Liver (tissue), 9 donors: ENCODE data around the gene NAXE. TPM values are rescaled to one million over a fixed set of nuclear protein-coding genes. Genes with fewer than 3 reads are reported as not detected.

Experiments used
- DNase-seq: peaks from one replicate; pipeline ENCODE4 v3.0.0-alpha.2; 2017; ENCODE audit warnings: low spot score
- H3K27ac ChIP-seq, 2 donors: one replicate each; pipeline ENCODE4 v1.7.0; 2013; ENCODE audit warnings: inconsistent platforms in 2 of 2, low read length in 2 of 2, control low read depth in 1 of 2, low read depth in 1 of 2, mild to moderate bottlenecking in 1 of 2
- H3K27me3 ChIP-seq, 4 donors: one replicate each; pipeline versions ENCODE4 v1.6.1 to v1.7.0; 2013; ENCODE audit warnings: low read length in 3 of 4, inconsistent platforms in 1 of 4, mild to moderate bottlenecking in 1 of 4, moderate library complexity in 1 of 4; ENCODE audit not compliant: control insufficient read depth in 4 of 4, insufficient read depth in 4 of 4
- H3K36me3 ChIP-seq, 4 donors: one replicate each; pipeline versions ENCODE4 v1.6.1 to v1.7.0; 2013; ENCODE audit warnings: low read length in 3 of 4, mild to moderate bottlenecking in 3 of 4, low read depth in 1 of 4, moderate library complexity in 1 of 4; ENCODE audit not compliant: control insufficient read depth in 4 of 4, insufficient read depth in 3 of 4
- H3K4me1 ChIP-seq, 4 donors: one replicate each; pipeline versions ENCODE4 v1.6.1 to v1.7.0; 2013; ENCODE audit warnings: low read length in 3 of 4, mild to moderate bottlenecking in 3 of 4, moderate library complexity in 1 of 4; ENCODE audit not compliant: control insufficient read depth in 4 of 4, insufficient read depth in 4 of 4
- H3K4me3 ChIP-seq, 3 donors: one replicate each; pipeline versions ENCODE4 v1.6.1 to v1.7.0; 2013; ENCODE audit warnings: low read length in 3 of 3, control low read depth in 1 of 3, low read depth in 1 of 3, mild to moderate bottlenecking in 1 of 3
- H3K9ac ChIP-seq, 2 donors: one replicate each; pipeline ENCODE4 v1.7.0; 2013; ENCODE audit warnings: low read length in 2 of 2, mild to moderate bottlenecking in 2 of 2, moderate library complexity in 2 of 2, control low read depth in 1 of 2, low read depth in 1 of 2
- H3K9me3 ChIP-seq, 4 donors: one replicate each; pipeline versions ENCODE4 v1.6.1 to v1.7.0; 2013; ENCODE audit warnings: low read length in 3 of 4; ENCODE audit not compliant: control insufficient read depth in 4 of 4
- EGR1 ChIP-seq, 2 donors: IDR thresholded peaks; 2 replicates each; pipeline ENCODE4 v1.6.1; 2016 to 2018; ENCODE audit warnings: antibody characterized with exemption in 2 of 2, low read depth in 2 of 2
- FOXA1 ChIP-seq: IDR thresholded peaks from 2 replicates; pipeline ENCODE4 v1.6.1; 2016; ENCODE audit warnings: antibody characterized with exemption
- FOXA2 ChIP-seq: IDR thresholded peaks from 2 replicates; pipeline ENCODE4 v1.6.1; 2016; ENCODE audit warnings: antibody characterized with exemption
- HNF4A ChIP-seq, 2 donors: conservative IDR thresholded peaks; 2 replicates each; pipeline ENCODE4 v1.6.1; 2016; ENCODE audit warnings: antibody characterized with exemption in 2 of 2, mild to moderate bottlenecking in 2 of 2
- HNF4G ChIP-seq: IDR thresholded peaks from 2 replicates; pipeline ENCODE4 v1.6.1; 2016; ENCODE audit warnings: antibody characterized with exemption
- JUND ChIP-seq, 2 donors: IDR thresholded peaks; 2 replicates each; pipeline ENCODE4 v1.6.1; 2016; ENCODE audit warnings: antibody characterized with exemption in 2 of 2
- NR2F2 ChIP-seq: IDR thresholded peaks from 2 replicates; pipeline ENCODE4 v1.6.1; 2016; ENCODE audit warnings: antibody characterized with exemption
- RAD21 ChIP-seq, 2 donors: IDR thresholded peaks; 2 replicates each; pipeline ENCODE4 v1.6.1; 2016; ENCODE audit warnings: antibody characterized with exemption in 2 of 2, mild to moderate bottlenecking in 2 of 2
- RXRA ChIP-seq, 2 donors: IDR thresholded peaks; 2 replicates each; pipeline ENCODE4 v1.6.1; 2017 to 2018; ENCODE audit warnings: antibody characterized with exemption in 2 of 2, mild to moderate bottlenecking in 1 of 2
- SP1 ChIP-seq: IDR thresholded peaks from 2 replicates; pipeline ENCODE4 v1.6.1; 2018; ENCODE audit warnings: antibody characterized with exemption, mild to moderate bottlenecking
- YY1 ChIP-seq: IDR thresholded peaks from 2 replicates; pipeline ENCODE4 v1.6.1; 2016; ENCODE audit warnings: antibody characterized with exemption, mild to moderate bottlenecking
- WGBS: extraction: QIAGEN DNeasy Blood & Tissue Kit; methylation state at CpG from one replicate; pipeline ENCODE4 v1.1.7; 2013; 5-methylcytosine and 5-hydroxymethylcytosine counted together
- polyA plus RNA-seq, 2 donors: library from polyadenylated mRNA; stranded (reverse) in 1 of 2; unstranded in 1 of 2; fragments of 200-250 nt in 1 of 2; fragments of >200 nt in 1 of 2; fragmentation: Nextera tagmentation in 1 of 2; extraction: Ambion mirVana in 1 of 2; gene quantifications; one replicate each; pipeline versions ENCODE4 v1.2.1 to v1.2.3, GENCODE V29; 2013 to 2015
- total RNA-seq, 2 donors: library from RNA; depleted of rRNA; stranded (reverse); fragments of >200 nt; gene quantifications; one replicate each; pipeline ENCODE4 v1.2.3, GENCODE V29; 2014
- TF ChIP-seq, protein P1 (sequence below): fragments of 150-350 bp; IDR thresholded peaks from 2 replicates; pipeline ENCODE4 v1.5.1; 2017; ENCODE audit warnings: improper control_type of control experiment, low read depth, low read length; ENCODE audit not compliant: missing input control
- TF ChIP-seq, protein P2 (sequence below): IDR thresholded peaks from 2 replicates; pipeline ENCODE4 v1.6.1; 2016; ENCODE audit warnings: antibody characterized with exemption
- TF ChIP-seq, protein P3 (sequence below): IDR thresholded peaks from 2 replicates; pipeline ENCODE4 v1.6.1; 2016; ENCODE audit warnings: antibody characterized with exemption, mild to moderate bottlenecking
- donor health status: healthy.
- donor health status: healthy.
- donor health status: healthy.
- donor health status: healthy.
- donor health status: healthy.

NAXE gene
- total and polyA plus RNA-seq, 4 donors: 20.6 to 73.8 (median 46.9) TPM

DNA sequence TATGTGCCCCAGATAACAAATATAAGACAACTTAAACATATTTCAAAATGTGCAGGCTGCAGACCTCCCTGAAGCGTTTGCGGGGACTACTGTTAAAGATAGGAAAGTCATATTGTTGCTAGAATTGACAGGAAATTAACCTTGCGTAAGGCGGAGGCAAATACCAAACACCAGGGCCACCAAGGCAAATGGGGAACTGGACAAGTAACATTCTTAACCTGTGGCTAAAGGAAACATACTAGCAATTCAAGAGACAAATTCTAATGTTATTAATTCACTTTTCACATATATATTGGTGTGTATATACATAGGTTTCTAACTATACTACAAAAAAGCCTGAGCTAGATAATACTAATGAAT is 34.5 kb downstream of the NAXE start:
- no peak for DNase-seq
- 46% methylated on average over 4 of the region's 4 CpGs for WGBS

DNA sequence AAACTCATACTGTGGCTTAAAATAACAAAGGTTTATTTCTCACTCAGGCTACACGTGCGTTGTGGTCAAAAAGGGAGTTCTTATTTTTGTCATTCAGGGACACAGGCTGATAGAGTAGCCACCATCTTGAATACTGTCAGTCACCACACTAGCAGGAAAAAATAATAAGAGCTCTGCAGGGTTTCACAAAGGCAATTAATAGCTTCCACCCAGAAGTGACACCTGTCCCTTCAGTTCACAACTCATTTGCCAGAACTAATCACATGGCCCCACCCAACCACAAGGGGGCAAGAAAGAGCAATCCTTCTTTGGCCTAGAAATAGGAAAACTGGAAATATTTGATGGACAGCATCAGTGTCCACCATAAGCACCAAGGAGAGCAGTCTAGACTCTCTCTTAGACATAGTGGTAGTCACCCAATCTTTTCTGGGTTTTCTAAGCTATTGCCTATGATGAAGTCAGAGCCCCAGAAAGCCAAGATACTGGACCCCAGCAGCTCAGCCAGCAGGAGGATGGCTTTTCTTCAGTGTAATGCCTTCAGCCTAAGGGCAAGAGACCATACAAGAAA is 35.8 kb downstream of the NAXE start:
- H3K9ac ChIP-seq: no peak overlapping the region
- no peak overlapping the region for H3K27ac ChIP-seq
- peaks cover 7 to 23% (median 15%) of the 10 kb centered on the region in 4 donors for H3K4me1 ChIP-seq
- peaks cover 5 to 17% (median 10%) of the 10 kb centered on the region in 4 donors for H3K27me3 ChIP-seq
- DNase-seq: no peak
- H3K36me3 ChIP-seq: no peaks in the 10 kb centered on the region
- WGBS: 84% methylated on average over 2 of the region's 2 CpGs
- H3K4me3 ChIP-seq: no peak overlapping the region
- TF ChIP-seq RAD21 (IDR thresholded peaks at IDR 0.05): peak; percentile 51 to 66
- no peak for TF ChIP-seq EGR1 (IDR thresholded peaks at IDR 0.05; ENCODE audit: low read depth in 2 of 2)
- TF ChIP-seq FOXA1: no peak
- TF ChIP-seq, protein P1, sequence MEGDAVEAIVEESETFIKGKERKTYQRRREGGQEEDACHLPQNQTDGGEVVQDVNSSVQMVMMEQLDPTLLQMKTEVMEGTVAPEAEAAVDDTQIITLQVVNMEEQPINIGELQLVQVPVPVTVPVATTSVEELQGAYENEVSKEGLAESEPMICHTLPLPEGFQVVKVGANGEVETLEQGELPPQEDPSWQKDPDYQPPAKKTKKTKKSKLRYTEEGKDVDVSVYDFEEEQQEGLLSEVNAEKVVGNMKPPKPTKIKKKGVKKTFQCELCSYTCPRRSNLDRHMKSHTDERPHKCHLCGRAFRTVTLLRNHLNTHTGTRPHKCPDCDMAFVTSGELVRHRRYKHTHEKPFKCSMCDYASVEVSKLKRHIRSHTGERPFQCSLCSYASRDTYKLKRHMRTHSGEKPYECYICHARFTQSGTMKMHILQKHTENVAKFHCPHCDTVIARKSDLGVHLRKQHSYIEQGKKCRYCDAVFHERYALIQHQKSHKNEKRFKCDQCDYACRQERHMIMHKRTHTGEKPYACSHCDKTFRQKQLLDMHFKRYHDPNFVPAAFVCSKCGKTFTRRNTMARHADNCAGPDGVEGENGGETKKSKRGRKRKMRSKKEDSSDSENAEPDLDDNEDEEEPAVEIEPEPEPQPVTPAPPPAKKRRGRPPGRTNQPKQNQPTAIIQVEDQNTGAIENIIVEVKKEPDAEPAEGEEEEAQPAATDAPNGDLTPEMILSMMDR: peak; percentile 47
- H3K9me3 ChIP-seq: no peaks in the 10 kb centered on the region

More for the DNA sequence above, 34.5 kb downstream of the NAXE start:
- Histone ChIP-seq H3K36me3 (no peaks in the 10 kb centered on the region), H3K27ac (no peak overlapping the region), H3K9me3 (no peaks in the 10 kb centered on the region), H3K4me1 (peaks cover 7 to 23% (median 15%) of the 10 kb centered on the region in 4 donors), H3K9ac (no peak overlapping the region), H3K27me3 (peaks cover 5 to 17% (median 7%) of the 10 kb centered on the region in 4 donors), H3K4me3 (no peak overlapping the region)
- TF ChIP-seq JUND (IDR thresholded peaks at IDR 0.05) (no peak), YY1 (no peak), SP1 (no peak), FOXA2 (no peak), RXRA (IDR thresholded peaks at IDR 0.05) (no peak), FOXA1 (no peak), HNF4A (conservative IDR thresholded peaks at IDR 0.05) (no peak), NR2F2 (no peak), HNF4G (no peak)
- TF ChIP-seq, protein P2, sequence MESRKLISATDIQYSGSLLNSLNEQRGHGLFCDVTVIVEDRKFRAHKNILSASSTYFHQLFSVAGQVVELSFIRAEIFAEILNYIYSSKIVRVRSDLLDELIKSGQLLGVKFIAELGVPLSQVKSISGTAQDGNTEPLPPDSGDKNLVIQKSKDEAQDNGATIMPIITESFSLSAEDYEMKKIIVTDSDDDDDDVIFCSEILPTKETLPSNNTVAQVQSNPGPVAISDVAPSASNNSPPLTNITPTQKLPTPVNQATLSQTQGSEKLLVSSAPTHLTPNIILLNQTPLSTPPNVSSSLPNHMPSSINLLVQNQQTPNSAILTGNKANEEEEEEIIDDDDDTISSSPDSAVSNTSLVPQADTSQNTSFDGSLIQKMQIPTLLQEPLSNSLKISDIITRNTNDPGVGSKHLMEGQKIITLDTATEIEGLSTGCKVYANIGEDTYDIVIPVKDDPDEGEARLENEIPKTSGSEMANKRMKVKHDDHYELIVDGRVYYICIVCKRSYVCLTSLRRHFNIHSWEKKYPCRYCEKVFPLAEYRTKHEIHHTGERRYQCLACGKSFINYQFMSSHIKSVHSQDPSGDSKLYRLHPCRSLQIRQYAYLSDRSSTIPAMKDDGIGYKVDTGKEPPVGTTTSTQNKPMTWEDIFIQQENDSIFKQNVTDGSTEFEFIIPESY: no peak
- TF ChIP-seq, protein P3, sequence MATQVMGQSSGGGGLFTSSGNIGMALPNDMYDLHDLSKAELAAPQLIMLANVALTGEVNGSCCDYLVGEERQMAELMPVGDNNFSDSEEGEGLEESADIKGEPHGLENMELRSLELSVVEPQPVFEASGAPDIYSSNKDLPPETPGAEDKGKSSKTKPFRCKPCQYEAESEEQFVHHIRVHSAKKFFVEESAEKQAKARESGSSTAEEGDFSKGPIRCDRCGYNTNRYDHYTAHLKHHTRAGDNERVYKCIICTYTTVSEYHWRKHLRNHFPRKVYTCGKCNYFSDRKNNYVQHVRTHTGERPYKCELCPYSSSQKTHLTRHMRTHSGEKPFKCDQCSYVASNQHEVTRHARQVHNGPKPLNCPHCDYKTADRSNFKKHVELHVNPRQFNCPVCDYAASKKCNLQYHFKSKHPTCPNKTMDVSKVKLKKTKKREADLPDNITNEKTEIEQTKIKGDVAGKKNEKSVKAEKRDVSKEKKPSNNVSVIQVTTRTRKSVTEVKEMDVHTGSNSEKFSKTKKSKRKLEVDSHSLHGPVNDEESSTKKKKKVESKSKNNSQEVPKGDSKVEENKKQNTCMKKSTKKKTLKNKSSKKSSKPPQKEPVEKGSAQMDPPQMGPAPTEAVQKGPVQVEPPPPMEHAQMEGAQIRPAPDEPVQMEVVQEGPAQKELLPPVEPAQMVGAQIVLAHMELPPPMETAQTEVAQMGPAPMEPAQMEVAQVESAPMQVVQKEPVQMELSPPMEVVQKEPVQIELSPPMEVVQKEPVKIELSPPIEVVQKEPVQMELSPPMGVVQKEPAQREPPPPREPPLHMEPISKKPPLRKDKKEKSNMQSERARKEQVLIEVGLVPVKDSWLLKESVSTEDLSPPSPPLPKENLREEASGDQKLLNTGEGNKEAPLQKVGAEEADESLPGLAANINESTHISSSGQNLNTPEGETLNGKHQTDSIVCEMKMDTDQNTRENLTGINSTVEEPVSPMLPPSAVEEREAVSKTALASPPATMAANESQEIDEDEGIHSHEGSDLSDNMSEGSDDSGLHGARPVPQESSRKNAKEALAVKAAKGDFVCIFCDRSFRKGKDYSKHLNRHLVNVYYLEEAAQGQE: no peak
